Measurements from ENCODE around the gene SORL1-AS1.

The SORL1-AS1 gene

DNA sequence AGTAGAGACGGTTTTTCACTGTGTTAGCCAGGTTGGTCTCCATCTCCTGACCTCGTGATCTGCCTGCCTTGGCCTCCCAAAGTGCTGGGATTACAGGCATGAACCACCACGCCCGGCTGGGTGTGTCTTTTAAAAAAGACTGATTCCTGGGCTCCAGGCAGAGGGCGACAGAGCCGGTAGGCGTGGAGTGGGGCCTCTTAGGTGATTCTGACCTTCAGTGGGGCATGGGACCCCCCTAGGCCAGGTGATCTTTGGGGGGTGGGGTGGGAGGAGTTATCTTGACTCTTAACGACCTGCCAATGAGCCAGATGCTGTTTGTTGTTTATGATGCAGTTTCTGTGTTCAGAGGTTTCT, 12.9 kb upstream of the SORL1-AS1 start:
- intact Hi-C loops (cut with micrococcal nuclease): no loop called here
- peak overlapping the region; percentile 52 for H3K4me3 Mint-ChIP-seq (ENCODE audit: unreplicated experiment)
- TF ChIP-seq, protein P1, sequence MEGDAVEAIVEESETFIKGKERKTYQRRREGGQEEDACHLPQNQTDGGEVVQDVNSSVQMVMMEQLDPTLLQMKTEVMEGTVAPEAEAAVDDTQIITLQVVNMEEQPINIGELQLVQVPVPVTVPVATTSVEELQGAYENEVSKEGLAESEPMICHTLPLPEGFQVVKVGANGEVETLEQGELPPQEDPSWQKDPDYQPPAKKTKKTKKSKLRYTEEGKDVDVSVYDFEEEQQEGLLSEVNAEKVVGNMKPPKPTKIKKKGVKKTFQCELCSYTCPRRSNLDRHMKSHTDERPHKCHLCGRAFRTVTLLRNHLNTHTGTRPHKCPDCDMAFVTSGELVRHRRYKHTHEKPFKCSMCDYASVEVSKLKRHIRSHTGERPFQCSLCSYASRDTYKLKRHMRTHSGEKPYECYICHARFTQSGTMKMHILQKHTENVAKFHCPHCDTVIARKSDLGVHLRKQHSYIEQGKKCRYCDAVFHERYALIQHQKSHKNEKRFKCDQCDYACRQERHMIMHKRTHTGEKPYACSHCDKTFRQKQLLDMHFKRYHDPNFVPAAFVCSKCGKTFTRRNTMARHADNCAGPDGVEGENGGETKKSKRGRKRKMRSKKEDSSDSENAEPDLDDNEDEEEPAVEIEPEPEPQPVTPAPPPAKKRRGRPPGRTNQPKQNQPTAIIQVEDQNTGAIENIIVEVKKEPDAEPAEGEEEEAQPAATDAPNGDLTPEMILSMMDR (IDR thresholded peaks at IDR 0.05; ENCODE audit: unreplicated experiment): no peak

DNA sequence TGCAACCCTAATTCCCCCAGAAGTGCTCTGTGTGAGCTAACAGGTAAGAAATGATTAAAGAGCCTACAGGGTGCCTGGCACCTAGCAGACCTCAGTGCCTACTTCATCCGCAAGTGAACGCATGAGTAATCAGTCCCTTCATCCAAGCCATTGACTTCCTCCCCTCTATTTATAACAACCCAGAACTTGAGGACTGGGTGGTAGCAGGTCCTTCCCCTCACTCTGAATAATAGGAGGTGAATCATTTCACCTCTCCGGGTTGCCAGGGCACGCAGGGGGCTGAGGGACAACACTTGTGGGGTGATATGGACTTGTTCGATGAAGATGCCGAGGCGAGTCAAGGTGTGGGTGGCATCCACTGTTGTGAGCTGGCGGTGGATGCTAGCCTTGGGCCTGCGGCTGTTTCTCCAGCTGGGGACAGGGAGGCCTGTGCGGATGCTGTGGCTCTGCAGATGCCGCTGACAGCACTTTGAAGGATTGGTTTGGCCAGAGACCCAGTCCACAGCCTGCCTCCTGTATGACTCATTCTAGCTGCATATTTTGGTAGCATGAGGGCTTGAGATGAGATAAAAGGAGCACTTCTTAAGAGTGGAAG, 11.7 kb upstream of the SORL1-AS1 start:
- peak; percentile 92 for DNase-seq (ENCODE audit: unreplicated experiment)
- Mint-ChIP-seq H3K27ac (ENCODE audit: low read depth, unreplicated experiment) (no peak overlapping the region), H3K36me3 (ENCODE audit: insufficient read depth, unreplicated experiment) (no peaks in the 10 kb centered on the region), H3K4me3 (ENCODE audit: unreplicated experiment) (peak overlapping the region; percentile 52), H3K27me3 (ENCODE audit: insufficient read depth, unreplicated experiment) (no peaks in the 10 kb centered on the region), H3K4me1 (ENCODE audit: insufficient read depth, unreplicated experiment) (peaks cover 43% of the 10 kb centered on the region), H3K9me3 (ENCODE audit: unreplicated experiment) (no peaks in the 10 kb centered on the region)
- CTCF ChIA-PET: interaction anchor here (0.5 to 2.1 kb wide), 6 partner anchors 7 to 145 kb away, joined by 3 to 7 read pairs (median 4); no protein-coding TSS in a partner anchor
- intact Hi-C loops (cut with micrococcal nuclease): no loop called here
- TF ChIP-seq, protein P1 (IDR thresholded peaks at IDR 0.05; ENCODE audit: unreplicated experiment): no peak
- no TSS peak for BruUV-seq (replicated peaks)
- POLR2A ChIA-PET: interaction anchor here (0.6 to 2.5 kb wide), 5 partner anchors 12 to 1133 kb away, joined by 3 to 10 read pairs (median 4); partner anchors contain the start of genes SORL1 and SORL1-AS1

More for the DNA sequence above, 12.9 kb upstream of the SORL1-AS1 start:
- H3K4me1 Mint-ChIP-seq (ENCODE audit: insufficient read depth, unreplicated experiment): peaks cover 41% of the 10 kb centered on the region
- no peak for DNase-seq (ENCODE audit: unreplicated experiment)
- H3K27me3 Mint-ChIP-seq (ENCODE audit: insufficient read depth, unreplicated experiment): no peaks in the 10 kb centered on the region
- ChIA-PET POLR2A (interaction anchor here (0.6 to 2.5 kb wide), 9 partner anchors 10 to 957 kb away, joined by 3 to 8 read pairs (median 3); no protein-coding TSS in a partner anchor), CTCF (interaction anchor here (0.6 to 3.1 kb wide), 7 partner anchors 8 to 1041 kb away, joined by 3 to 14 read pairs (median 3); partner anchors contain the start of genes SORL1 and SORL1-AS1)
- no peaks in the 10 kb centered on the region for H3K9me3 Mint-ChIP-seq (ENCODE audit: unreplicated experiment)
- BruUV-seq (replicated peaks): no TSS peak
- H3K27ac Mint-ChIP-seq (ENCODE audit: low read depth, unreplicated experiment): peak overlapping the region; percentile 72
- H3K36me3 Mint-ChIP-seq (ENCODE audit: insufficient read depth, unreplicated experiment): no peaks in the 10 kb centered on the region

DNA sequence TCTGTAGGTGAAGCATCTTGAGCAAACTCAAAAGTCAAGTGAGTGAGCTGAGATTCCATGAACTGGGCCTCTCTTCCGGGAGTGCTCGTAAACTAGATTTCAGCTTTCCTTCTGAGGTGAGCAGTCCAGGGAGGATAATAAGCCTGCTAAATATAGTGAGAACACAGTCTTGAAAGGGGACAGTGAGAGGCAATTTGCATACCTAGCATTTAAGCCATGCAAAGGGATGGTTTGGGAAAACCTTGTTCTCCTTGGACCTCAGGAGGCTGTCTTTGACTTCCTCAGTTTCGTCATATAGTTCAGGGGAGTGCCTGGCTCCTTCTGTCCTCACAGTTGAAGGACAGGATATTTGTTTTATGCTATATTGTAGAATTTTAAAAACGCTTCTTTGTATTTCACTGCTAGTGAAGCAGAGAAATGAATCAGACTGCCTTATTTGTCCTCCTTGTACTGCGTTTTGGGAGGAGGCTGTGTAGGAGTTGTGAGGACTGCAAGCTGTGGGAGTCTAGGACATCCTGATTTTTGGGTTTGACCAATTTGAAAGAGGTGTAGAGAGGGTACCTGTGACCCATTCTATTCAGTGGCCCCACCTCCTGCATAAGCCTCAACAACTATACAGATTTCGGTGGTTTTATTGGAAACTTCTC, 11.0 kb upstream of the SORL1-AS1 start:
- BruUV-seq (replicated peaks): no TSS peak
- TF ChIP-seq, protein P1 (IDR thresholded peaks at IDR 0.05; ENCODE audit: unreplicated experiment): no peak
- intact Hi-C loops (cut with micrococcal nuclease): no loop called here

DNA sequence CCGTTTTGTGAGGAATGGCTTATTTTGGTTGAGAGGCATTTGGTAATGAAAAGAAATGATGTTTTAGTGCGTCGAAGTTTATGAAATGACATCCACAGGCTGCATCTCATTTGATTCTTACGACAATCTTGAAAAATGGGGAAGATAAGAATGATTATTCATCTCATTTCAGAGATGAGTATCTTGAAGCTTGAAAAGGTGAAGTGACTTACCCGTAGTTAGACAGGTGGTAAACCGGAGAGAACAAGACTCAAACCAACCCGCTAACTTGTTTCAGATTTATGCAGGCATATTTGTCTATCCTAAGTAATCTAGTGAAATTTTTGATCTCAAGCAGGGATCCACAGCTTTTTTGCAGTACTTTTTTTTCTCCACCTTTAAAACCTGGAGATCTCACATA, 9.1 kb upstream of the SORL1-AS1 start:
- no peak for DNase-seq (ENCODE audit: unreplicated experiment)
- H3K27me3 Mint-ChIP-seq (ENCODE audit: insufficient read depth, unreplicated experiment): no peaks in the 10 kb centered on the region
- BruUV-seq (replicated peaks): no TSS peak
- H3K27ac Mint-ChIP-seq (ENCODE audit: low read depth, unreplicated experiment): no peak overlapping the region
- POLR2A ChIA-PET: no interaction called here
- H3K36me3 Mint-ChIP-seq (ENCODE audit: insufficient read depth, unreplicated experiment): no peaks in the 10 kb centered on the region
- CTCF ChIA-PET: interaction anchor here (0.7 to 3.6 kb wide), 3 partner anchors 11 to 323 kb away, joined by 4 to 21 read pairs (median 7); partner anchors contain the start of genes SORL1 and SORL1-AS1
- H3K4me1 Mint-ChIP-seq (ENCODE audit: insufficient read depth, unreplicated experiment): peaks cover 34% of the 10 kb centered on the region
- no peak overlapping the region for H3K4me3 Mint-ChIP-seq (ENCODE audit: unreplicated experiment)
- TF ChIP-seq, protein P1 (IDR thresholded peaks at IDR 0.05; ENCODE audit: unreplicated experiment): no peak
- intact Hi-C loops (cut with micrococcal nuclease): no loop called here
- H3K9me3 Mint-ChIP-seq (ENCODE audit: unreplicated experiment): no peaks in the 10 kb centered on the region

More for the DNA sequence above, 11.0 kb upstream of the SORL1-AS1 start:
- no peak for DNase-seq (ENCODE audit: unreplicated experiment)
- no peaks in the 10 kb centered on the region for H3K9me3 Mint-ChIP-seq (ENCODE audit: unreplicated experiment)
- ChIA-PET POLR2A (interaction anchor here (1.2 to 1.9 kb wide), 2 partner anchors 11 to 21 kb away, joined by 3 to 10 read pairs; partner anchors contain the start of genes SORL1 and SORL1-AS1), CTCF (interaction anchor here (1.2 to 2.1 kb wide), 2 partner anchors 129 to 144 kb away, joined by 6 to 7 read pairs; no protein-coding TSS in a partner anchor)
- H3K36me3 Mint-ChIP-seq (ENCODE audit: insufficient read depth, unreplicated experiment): no peaks in the 10 kb centered on the region
- H3K27ac Mint-ChIP-seq (ENCODE audit: low read depth, unreplicated experiment): no peak overlapping the region
- no peaks in the 10 kb centered on the region for H3K27me3 Mint-ChIP-seq (ENCODE audit: insufficient read depth, unreplicated experiment)
- no peak overlapping the region for H3K4me3 Mint-ChIP-seq (ENCODE audit: unreplicated experiment)
- peaks cover 43% of the 10 kb centered on the region for H3K4me1 Mint-ChIP-seq (ENCODE audit: insufficient read depth, unreplicated experiment)

All from MCF 10A (cell line).